Measurements from ENCODE around the gene MOGAT1. TPM values are rescaled to one million over a fixed set of nuclear protein-coding genes. Genes with fewer than 3 reads are reported as not detected.

Gene MOGAT1
- total and polyA plus RNA-seq, 2 of the 4 experiments (the other 2 are of a cell fraction) = not detected

GRCh38 chr2:222673273-222673672, 1.8 kb downstream of the MOGAT1 start:
- H3K9me1 ChIP-seq (ENCODE audit: insufficient read depth, low read length) = no peaks in the 10 kb centered on the region
- in situ Hi-C loops (cut with MboI; ENCODE audit: low sequenced_read_pairs) (no loop called here), dilution Hi-C loops (cut with HindIII; ENCODE audit: low sequenced_read_pairs, unreplicated experiment) (no loop called here), intact Hi-C loops (cut with micrococcal nuclease) (no loop called here)
- no peak overlapping the region for H3K56ac ChIP-seq (ENCODE audit: extremely low read depth, insufficient read depth, low read length)
- no peak overlapping the region for H3K14ac ChIP-seq (replicated peaks; ENCODE audit: low read depth, low read length)
- H4K5ac ChIP-seq (ENCODE audit: low read depth, low read length) = no peak overlapping the region
- no peak overlapping the region for H3K9ac ChIP-seq (ENCODE audit: low read depth, low read length)
- no peak overlapping the region for H3K4me3 ChIP-seq (ENCODE audit: insufficient read depth, low read depth, low read length)
- H3K4me2 ChIP-seq (ENCODE audit: low read depth, low read length) = no peak overlapping the region
- H2BK20ac ChIP-seq (ENCODE audit: low read depth, low read length) = no peak overlapping the region
- no peak overlapping the region for H3K4ac ChIP-seq (ENCODE audit: low read depth, low read length)
- no peak overlapping the region for H4K91ac ChIP-seq (ENCODE audit: insufficient read depth, low read depth, low read length)
- WGBS, 2 experiments (ENCODE audit: extremely low coverage in 2 of 2, insufficient read length in 1 of 2) = no CpG with 5 or more reads among the region's 7 CpGs
- no peak overlapping the region for H2BK15ac ChIP-seq (ENCODE audit: low read depth, low read length)
- no peak overlapping the region for H3K18ac ChIP-seq (ENCODE audit: low read depth, low read length)
- no peaks in the 10 kb centered on the region for H3K9me3 ChIP-seq (ENCODE audit: control insufficient read depth, insufficient read depth, low read length)
- ChIA-PET CTCF (no interaction called here), POLR2A (ENCODE audit: unreplicated experiment) (no interaction called here)
- H2AK5ac ChIP-seq (ENCODE audit: low read depth, low read length) = no peak overlapping the region
- H3K27me3 ChIP-seq (ENCODE audit: control insufficient read depth, insufficient read depth, low read length) = peaks cover 42% of the 10 kb centered on the region
- H3K4me1 ChIP-seq (ENCODE audit: control insufficient read depth, insufficient read depth, low read length) = no peaks in the 10 kb centered on the region
- no peak overlapping the region for H2BK5ac ChIP-seq (ENCODE audit: low read depth, low read length, poor library complexity, severe bottlenecking)
- H2BK120ac ChIP-seq (ENCODE audit: low read depth, low read length) = no peak overlapping the region
- DNase-seq (no peak), ATAC-seq (ENCODE audit: low read depth) (no peak)
- no peak overlapping the region for H2AK9ac ChIP-seq (replicated peaks; ENCODE audit: low read depth, low read length, poor library complexity)
- no peak overlapping the region for H3K23ac ChIP-seq (ENCODE audit: low read depth, low read length)
- no peaks in the 10 kb centered on the region for H4K20me1 ChIP-seq (ENCODE audit: insufficient read depth, low read length)
- H4K8ac ChIP-seq (ENCODE audit: low read depth in 2 of 2, low read length in 2 of 2) = no peak overlapping the region
- no peak overlapping the region for H3K27ac ChIP-seq (ENCODE audit: insufficient read depth, low read length)
- H3K79me1 ChIP-seq (ENCODE audit: low read depth in 1 of 2, low read length in 2 of 2) = no peaks in the 10 kb centered on the region
- TF ChIP-seq MXI1 (IDR thresholded peaks at IDR 0.05; ENCODE audit: borderline replicate concordance, low read depth, low read length) = no peak
- TF ChIP-seq SMC3 (IDR thresholded peaks at IDR 0.05; ENCODE audit: low read depth, low read length) = no peak
- H3K36me3 ChIP-seq (ENCODE audit: control insufficient read depth, insufficient read depth, low read length) = no peaks in the 10 kb centered on the region
- H2AFZ ChIP-seq (replicated peaks; ENCODE audit: low read length, poor library complexity) = no peak overlapping the region
- no TSS peak for BruUV-seq (replicated peaks)
